GM18520 (cell line): ENCODE data around the gene CDC14A.

Experiments used
- ATAC-seq: cut with Tn5 transposase; IDR thresholded peaks from one replicate; pipeline ENCODE4 v1.9.1; 2021; ENCODE audit not compliant: unreplicated experiment

The CDC14A gene

DNA sequence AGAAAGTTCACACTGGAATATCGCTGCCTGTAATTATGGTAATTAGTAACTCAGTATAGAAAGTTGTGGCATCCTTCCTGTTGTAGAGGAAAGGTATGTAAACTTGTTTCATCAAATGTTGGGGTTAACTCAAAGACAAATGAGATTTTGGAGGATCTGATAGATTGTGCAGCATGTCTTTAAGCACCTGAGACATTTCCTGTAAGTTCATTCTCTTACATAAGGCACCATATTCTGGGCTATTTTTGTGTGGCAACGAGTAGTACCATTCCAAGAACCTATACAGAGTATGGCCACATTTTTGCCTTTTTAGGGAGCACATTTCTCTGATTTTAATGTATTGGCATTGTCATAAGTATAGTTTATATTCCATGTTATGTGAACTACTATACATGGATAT, 88.8 kb downstream of the CDC14A start:
- no peak for ATAC-seq

- ATAC-seq, result no peak
Observed at GRCh38 chr1:100441651-100442050, 89.3 kb downstream of the CDC14A start.

DNA sequence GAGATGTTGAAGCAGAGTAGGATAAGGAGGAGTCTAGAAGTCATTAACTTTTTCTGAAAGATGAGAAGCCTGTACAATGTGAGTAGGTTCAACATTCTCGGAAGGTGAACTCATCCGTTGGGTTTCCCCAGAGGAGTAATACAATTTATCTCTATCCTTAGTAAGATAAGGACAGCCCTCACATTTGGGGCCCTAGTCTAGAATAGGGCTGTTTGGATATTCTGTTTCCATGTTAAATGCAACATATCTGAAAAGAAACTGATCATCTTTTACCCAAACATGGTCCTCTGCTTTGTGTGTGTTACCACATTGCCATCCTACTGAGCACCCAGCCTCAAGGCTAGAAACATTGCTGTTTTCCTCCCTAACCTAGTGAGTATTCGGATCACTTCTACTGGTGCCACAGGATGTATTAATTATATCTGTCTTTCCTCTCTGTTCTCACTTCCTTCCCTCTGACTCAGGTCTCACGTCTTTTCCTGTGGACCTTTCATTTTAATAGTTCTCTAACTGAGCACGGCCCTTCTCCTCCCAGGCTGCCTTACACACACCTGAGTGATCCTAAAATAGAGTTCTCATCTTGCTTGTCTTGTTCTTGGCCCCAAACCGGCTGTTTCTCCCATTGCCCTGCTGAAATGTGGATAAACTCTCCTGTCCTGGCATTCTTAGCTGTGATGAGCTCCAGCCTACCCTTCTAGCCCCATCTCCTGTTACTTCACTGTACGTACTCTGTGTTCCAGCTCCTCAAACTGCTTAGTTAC, 91.7 kb downstream of the CDC14A start:
- peak; percentile 51 for ATAC-seq

DNA sequence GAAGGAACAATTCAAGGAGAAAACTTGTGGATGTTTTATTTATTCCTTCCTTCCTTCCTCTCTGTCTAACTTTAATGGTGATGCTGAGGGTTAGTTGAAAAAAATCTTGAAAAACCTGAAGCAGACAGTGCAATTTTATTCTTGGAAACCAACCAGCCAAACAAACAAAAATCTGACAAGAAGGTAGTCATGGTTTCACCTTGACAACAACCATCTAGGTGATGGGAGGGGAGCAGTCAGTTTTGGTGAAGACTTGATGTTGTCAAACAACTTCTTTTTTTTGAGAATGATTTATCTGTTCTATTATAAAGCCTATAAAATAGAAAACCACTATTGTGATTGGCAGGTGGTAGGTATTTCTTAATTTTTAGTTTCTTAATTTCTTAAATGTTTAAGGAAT, 93.3 kb downstream of the CDC14A start:
- ATAC-seq, result no peak

DNA sequence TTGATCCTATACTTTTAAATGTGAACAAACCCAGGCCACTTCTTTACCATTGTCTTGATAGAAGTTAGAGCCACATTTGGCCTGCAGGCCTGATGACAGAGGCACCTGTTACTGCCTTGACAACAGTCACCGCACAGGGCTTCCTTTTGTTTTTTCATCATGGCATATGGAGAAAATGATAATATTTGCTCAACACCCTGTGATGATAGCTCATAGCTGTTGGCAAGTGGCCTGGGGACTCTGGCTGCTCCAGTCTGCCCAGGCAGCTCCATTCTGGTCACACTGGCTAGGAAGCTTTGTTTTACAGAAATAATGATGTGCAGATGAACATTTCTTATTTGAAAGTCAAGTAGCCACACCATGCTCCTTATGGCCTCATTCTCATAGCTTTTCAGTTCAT, 96.1 kb downstream of the CDC14A start:
- no peak for ATAC-seq

GRCh38 chr1:100449477-100449876, 97.2 kb downstream of the CDC14A start:
- peak; percentile 71 for ATAC-seq

GRCh38 chr1:100452641-100453040, 100.3 kb downstream of the CDC14A start:
- ATAC-seq, result peak; percentile 65

DNA sequence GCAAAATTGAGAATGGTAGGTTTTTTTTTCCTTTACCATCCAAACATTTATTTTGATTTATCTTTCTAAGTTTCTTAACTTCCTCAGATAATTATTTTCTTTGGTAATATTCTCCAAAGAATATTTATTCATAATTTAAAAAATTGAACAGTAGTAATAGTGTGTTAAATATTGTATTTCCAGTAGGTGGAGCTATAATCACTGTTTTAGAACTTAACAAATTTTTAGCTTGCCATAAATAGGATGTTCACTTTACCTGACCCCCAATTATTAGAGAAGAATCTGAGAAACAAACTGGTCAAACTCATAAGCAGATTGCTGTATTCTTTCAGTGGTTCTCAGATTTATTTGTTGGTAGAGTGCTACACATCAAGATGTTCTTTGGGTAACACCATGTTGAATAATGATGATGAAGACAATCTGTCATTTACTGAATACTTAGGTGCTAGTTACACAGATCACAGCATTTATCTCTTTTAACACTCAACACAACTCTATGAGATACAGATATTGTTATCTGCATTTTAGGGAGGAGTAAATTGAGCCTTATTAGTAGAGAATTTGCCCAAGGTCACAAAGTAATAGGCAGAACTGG, 103.3 kb downstream of the CDC14A start:
- ATAC-seq, result no peak

DNA sequence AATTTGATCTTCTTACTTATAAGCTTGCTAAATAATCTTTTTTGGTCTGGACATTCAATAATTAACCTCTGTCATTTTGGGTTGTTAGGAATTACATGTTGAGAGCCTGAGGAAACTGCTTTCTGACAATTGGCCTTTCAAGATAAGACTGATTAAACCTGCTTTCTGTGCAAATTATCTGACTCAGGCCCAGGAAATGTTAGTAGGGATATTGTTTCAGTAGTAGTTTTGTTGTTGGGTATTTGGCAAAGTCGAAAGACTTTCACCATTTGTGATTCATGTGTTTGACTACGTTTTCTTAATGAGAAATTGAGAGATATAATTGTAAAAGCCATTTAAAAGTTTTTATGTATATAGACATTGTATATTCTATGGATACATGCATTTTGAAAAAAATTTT, 104.6 kb downstream of the CDC14A start:
- no peak for ATAC-seq

- no peak for ATAC-seq
Observed at GRCh38 chr1:100457683-100458082, 105.4 kb downstream of the CDC14A start.

GRCh38 chr1:100458661-100459357, 106.5 kb downstream of the CDC14A start:
- no peak for ATAC-seq

GRCh38 chr1:100459358-100460114, 107.2 kb downstream of the CDC14A start:
- peak; percentile 79 for ATAC-seq

DNA sequence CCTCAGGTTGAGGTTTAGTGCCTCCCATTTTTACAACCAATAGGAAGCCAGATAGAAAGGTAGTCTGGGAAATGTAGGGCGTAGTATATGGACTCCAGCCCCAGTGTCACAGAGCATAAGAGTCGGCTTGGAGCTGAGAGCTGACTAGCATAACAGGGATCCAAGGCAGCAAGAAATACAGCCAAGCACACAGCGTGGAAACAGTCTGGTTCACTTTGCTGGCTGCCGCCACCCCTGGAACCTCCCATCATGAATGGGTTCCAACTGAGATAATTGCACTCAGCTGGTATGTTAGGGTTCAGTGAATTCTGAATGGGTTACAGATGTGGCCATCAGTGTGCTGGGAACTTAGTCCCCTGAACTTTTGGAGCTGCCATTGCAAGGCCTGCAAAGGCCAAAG, 108.9 kb downstream of the CDC14A start:
- ATAC-seq, result no peak

DNA sequence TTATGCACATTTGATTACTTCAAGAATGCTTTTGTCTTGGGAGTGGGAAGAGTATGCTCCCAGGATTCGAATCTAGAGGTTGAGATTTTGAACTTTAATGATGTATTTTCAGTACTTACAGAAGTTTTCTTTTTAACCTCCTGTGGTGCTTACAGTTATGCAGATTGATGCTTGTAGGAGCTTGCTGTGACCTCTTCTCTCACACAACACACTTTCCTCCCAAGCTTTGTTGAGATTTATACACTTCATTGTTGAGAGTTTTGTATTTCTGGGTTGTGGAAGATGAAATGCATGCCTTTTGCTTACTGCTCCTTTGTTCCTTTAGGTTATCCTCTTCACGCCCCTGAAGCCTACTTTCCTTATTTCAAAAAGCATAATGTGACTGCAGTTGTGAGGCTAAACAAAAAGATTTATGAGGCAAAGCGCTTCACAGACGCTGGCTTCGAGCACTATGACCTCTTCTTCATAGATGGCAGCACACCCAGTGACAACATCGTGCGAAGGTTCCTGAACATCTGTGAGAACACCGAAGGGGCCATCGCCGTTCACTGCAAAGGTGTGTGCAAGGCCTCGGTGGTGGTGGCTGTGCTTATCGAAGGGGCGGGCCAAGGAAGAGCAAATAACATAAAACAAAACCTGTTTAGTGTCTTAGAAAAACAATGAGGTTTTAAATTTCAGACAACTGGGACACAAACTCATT, 110.2 kb downstream of the CDC14A start:
- ATAC-seq, result no peak

GRCh38 chr1:100463791-100464424, 111.6 kb downstream of the CDC14A start:
- ATAC-seq, result peak; percentile 74

DNA sequence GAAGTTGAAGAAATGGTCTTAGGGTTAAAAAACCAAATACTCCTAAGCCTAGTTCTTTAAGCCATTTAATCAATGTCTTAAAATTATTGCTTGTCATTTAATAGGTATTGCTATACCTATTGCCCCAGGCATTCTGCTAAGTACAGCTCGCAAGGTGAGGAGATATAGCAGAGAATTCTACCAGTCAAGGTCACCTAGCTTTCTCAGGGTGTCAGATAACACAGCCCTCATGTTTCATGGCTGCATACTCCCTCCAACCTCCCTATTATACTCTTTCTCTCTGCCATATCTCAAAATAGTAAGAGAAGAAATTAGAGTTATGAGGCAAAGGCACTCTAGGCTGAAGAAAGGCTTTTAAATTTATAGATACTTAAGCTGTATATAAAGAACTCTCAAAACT, 117.3 kb downstream of the CDC14A start:
- no peak for ATAC-seq

GRCh38 chr1:100474834-100475233, 122.5 kb downstream of the CDC14A start:
- ATAC-seq, result no peak

- ATAC-seq, result no peak
Observed at GRCh38 chr1:100476735-100477290, 124.5 kb downstream of the CDC14A start.

DNA sequence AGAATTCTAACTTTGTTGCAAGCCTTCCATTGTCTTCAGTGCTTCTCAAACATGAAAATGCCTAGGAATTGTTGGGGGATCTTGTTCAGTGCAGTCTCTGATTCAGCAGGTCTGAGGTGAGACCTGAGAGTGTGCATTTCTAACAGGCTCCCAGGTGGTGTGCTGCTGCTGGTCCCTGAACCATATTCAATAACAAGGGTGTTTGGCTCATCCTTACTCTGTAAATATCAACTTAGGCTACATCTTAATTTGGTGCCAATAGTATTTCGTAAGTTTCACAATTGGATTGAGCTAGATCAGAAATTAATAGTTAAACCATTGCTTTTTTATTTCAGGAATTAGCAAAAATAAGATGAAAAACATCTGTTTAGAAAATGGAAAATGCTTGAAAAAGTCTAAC, 126.5 kb downstream of the CDC14A start:
- ATAC-seq, result no peak
